Kidney epithelial cell (primary cell): ENCODE measurements around the gene SLC12A7. TPM values are rescaled to one million over a fixed set of nuclear protein-coding genes. Genes with fewer than 3 reads are reported as not detected.

Experiments
- DNase-seq: peaks from one replicate; pipeline ENCODE4 v3.0.0-alpha.2; 2010; ENCODE audit warnings: low read depth
- H3K27me3 ChIP-seq: 2 replicates; pipeline ENCODE4 v1.6.0; 2011; ENCODE audit warnings: low read length; ENCODE audit not compliant: control insufficient read depth, insufficient read depth
- H3K36me3 ChIP-seq: 2 replicates; pipeline ENCODE4 v1.5.1; 2011; ENCODE audit warnings: low read length; ENCODE audit not compliant: control insufficient read depth, insufficient read depth
- H3K4me3 ChIP-seq: 2 replicates; pipeline ENCODE4 v1.5.1; 2011; ENCODE audit warnings: low read depth, mild to moderate bottlenecking, control low read depth, low read length
- CTCF ChIP-seq: IDR thresholded peaks from 2 replicates; pipeline ENCODE4 v1.5.1; 2011; ENCODE audit warnings: mild to moderate bottlenecking, moderate library complexity, low read length, control low read depth, inconsistent platforms; ENCODE audit not compliant: insufficient read depth, poor library complexity, severe bottlenecking
- total RNA-seq: library from RNA; depleted of rRNA; stranded (reverse); fragments of >200 nt; gene quantifications from 2 replicates; pipeline ENCODE4 v1.2.3, GENCODE V29; 2015

Gene SLC12A7
- total RNA-seq, 1 donor from 2014 or later = 50.3 TPM

GRCh38 chr5:1079486-1079885 lies 32.4 kb downstream of the SLC12A7 start:
- no peak overlapping the region for H3K4me3 ChIP-seq
- no peak for DNase-seq
- TF ChIP-seq CTCF = no peak
- no peaks in the 10 kb centered on the region for H3K27me3 ChIP-seq
- no peaks in the 10 kb centered on the region for H3K36me3 ChIP-seq

GRCh38 chr5:1078851-1079250 lies 33.0 kb downstream of the SLC12A7 start:
- H3K27me3 ChIP-seq = no peaks in the 10 kb centered on the region
- H3K36me3 ChIP-seq = no peaks in the 10 kb centered on the region
- TF ChIP-seq CTCF = no peak
- DNase-seq = no peak
- H3K4me3 ChIP-seq = no peak overlapping the region

DNA sequence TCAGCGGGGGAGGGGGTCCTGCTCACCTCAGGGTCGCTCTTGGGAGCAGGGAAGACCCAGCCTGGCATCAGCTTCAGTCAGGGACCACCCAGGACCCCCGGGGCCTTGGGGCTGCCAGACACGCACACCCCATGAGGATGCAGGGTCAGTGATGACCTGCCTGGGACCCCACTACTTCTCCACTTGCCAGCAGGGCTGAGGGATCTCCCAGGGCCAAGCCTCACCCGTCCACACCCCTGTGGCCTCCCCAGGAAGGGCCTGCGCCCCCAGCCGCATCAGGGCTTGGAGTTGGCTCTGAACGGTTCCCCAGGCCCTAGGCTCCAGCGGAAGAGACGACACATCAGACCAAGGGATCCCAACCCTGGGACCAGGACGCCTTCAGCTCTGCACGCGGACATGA lies 33.7 kb downstream of the SLC12A7 start:
- no peak overlapping the region for H3K4me3 ChIP-seq
- DNase-seq = no peak
- H3K36me3 ChIP-seq = no peaks in the 10 kb centered on the region
- H3K27me3 ChIP-seq = no peaks in the 10 kb centered on the region
- no peak for TF ChIP-seq CTCF

DNA sequence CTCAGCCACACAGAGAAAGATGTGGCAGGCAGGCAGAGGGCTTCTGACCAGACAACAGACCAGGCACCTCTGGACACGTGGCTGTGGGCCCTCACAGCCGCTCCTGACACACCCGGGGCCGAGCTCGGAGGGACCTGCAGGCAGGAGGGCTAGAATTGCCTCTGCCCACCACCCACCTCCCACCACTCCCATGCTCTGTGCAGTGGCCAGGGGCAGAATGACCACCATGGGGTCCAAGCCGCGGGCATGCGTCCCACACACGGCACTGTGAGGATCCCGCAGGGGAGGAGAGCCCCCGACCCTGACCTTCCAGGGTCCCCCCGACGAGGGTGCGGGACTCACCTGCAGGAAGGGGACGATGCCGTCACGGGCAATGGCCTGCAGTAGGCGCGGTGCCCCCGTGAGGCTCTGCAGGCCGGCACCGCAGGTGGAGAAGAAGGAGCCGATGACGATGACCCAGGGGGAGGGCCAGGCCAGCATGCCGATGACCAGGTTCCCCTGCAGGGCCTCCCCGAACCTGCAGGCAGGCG lies 34.3 kb downstream of the SLC12A7 start:
- TF ChIP-seq CTCF = no peak
- Histone ChIP-seq H3K36me3 (no peaks in the 10 kb centered on the region), H3K27me3 (no peaks in the 10 kb centered on the region), H3K4me3 (no peak overlapping the region)
- DNase-seq = no peak

DNA sequence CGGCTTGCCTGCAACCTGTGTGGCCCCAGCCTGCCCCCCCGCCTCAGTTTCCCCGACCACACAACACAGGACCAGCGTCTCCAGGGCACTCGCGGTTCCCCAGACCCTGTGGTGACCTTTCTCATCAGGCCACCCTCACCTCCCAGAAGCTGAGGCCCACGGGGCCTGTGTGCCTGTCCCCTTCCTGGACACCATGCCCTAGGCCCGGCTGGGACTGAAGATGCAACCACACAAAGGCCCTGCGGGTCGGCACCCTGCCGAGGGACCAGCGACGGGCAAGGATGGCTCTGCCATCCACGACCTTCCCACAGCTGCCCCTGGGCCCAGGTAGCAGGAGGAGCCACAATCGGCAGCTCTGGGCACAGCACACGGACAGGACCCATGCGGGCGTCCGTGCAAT lies 34.8 kb downstream of the SLC12A7 start:
- no peak overlapping the region for H3K4me3 ChIP-seq
- H3K36me3 ChIP-seq = no peaks in the 10 kb centered on the region
- no peak for DNase-seq
- TF ChIP-seq CTCF = no peak
- H3K27me3 ChIP-seq = no peaks in the 10 kb centered on the region

GRCh38 chr5:1076406-1076805 lies 35.5 kb downstream of the SLC12A7 start:
- no peak for TF ChIP-seq CTCF
- no peak overlapping the region for H3K4me3 ChIP-seq
- H3K36me3 ChIP-seq = no peaks in the 10 kb centered on the region
- DNase-seq = no peak
- H3K27me3 ChIP-seq = no peaks in the 10 kb centered on the region
